Embryonic facial prominence (tissue), 1 donor: Measurements from ENCODE around the gene ZYG11A.
"Not testable (repeated sequence)": the region's sequence is repeated elsewhere in the genome, so short reads cannot be mapped to it uniquely, and the experiment has no call there.

Experiments used
- DNase-seq: peaks from one replicate; pipeline ENCODE4 v3.0.0-alpha.2; 2016; ENCODE audit errors: extremely low spot score

The ZYG11A gene

GRCh38 chr1:52842643-52843310 lies at the start of gene ZYG11A:
Gene ZYG11A (plus strand): TSS chr1:52842760. CDS start chr1:52842884, 124 bp downstream.
- peak; percentile 24 for DNase-seq

DNA sequence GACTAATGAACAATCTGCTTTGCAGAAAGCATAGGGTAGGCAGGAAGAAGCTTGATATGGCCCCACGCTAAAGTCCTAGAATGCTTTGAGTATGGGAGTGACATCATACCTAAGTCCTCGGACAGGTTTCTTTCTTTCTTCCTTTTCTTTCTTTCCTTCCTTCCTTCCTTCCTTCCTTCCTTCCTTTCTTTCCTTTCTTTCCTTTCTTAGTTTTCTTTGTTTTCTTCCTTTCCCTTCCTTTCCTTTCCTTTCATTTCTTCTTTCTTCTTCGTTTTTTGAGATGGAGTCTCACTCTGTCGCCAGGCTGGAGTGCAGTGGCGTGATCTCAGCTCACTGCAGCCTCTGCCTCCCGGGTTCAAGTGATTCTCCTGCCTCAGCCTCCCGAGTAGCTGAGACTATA lies 48.8 kb upstream of the ZYG11A start:
- DNase-seq = not testable (repeated sequence)

GRCh38 chr1:52795464-52795863 lies 47.1 kb upstream of the ZYG11A start:
- DNase-seq = no peak

GRCh38 chr1:52798331-52798730 lies 44.2 kb upstream of the ZYG11A start:
- no peak for DNase-seq

GRCh38 chr1:52801011-52801410 lies 41.5 kb upstream of the ZYG11A start:
- DNase-seq = no peak

DNA sequence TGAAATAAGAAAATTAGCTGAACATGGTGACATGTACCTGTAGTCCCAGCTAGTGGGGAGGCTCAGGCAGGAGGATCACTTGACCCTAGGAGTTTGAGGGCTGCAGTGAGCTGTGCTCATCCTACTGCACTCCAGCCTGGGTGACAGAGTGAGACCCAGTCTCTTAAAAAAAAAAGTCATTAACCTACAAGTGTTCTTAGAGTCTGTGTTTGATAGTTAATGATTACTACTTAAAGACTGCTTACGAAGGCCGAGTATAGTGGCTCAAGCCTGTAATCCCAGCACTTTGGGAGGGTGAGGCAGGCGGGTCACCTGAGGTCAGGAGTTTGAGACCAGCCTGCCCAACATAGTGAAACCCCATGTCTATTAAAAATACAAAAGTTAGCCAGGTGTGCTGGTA lies 38.5 kb upstream of the ZYG11A start:
- not testable (repeated sequence) for DNase-seq

DNA sequence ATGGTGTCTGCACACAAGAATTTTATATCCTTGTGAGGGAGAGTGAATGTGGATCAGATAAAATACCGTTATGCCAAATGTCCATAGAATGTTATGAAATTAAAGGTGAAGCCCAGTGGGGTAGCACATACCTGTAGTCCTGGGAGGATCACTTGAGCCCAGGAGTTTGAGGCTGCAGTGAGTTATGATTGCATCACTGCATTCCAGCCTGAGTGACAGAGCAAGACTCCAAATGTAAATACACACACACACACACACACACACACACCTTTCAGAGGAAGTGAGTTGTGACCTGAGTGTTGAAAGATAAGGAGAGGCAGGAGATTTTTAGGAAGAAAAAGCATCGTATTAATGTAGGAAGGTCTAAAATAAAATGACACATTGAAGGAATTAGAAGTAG lies 28.1 kb upstream of the ZYG11A start:
- DNase-seq = no peak

GRCh38 chr1:52820830-52821229 lies 21.7 kb upstream of the ZYG11A start:
- DNase-seq = not testable (repeated sequence)

GRCh38 chr1:52825868-52826267 lies 16.7 kb upstream of the ZYG11A start:
- DNase-seq = no peak

DNA sequence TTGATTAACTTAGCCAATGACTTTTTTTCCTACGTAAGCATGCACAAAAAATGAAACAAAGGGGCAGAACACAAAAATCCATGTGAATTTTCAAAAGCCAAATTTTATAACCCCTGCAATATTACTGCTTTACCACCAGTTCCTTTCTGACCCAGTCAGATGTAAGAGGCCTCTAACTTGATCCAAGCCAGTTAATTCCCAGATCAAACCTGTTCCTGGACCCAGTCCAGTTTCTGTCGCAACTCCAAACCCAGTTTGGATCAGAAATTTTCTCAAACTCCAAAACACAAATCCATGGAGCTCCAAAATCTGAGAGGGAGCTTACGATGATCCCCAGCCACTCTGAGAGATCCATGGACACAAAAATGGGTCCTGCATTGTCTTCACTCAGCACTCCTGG lies 7.8 kb upstream of the ZYG11A start:
- no peak for DNase-seq

GRCh38 chr1:52836035-52836434 lies 6.5 kb upstream of the ZYG11A start:
- DNase-seq = no peak

DNA sequence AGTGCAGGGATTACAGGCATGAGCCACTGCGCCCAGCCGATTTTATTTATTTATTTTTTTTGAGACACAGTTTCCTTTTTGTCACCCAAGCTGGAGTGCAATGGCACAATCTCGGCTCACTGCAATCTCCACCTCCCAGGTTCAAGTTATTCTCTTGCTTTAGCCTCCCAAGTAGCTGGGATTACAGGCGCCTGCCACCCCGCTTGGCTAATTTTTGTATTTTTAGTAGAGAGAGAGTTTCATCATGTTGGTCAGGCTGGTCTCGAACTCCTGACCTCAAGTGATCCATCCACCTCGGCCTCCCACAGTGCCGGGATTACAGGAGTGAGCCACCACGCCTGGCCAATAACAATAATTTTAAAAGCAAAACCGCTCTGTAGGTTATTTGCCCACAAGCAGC lies 3.4 kb upstream of the ZYG11A start:
- not testable (repeated sequence) for DNase-seq

- DNase-seq = not testable (repeated sequence)
Measured at GRCh38 chr1:52845119-52845518, 2.6 kb downstream of the ZYG11A start.

GRCh38 chr1:52848423-52848822 lies 5.9 kb downstream of the ZYG11A start:
- DNase-seq = no peak

DNA sequence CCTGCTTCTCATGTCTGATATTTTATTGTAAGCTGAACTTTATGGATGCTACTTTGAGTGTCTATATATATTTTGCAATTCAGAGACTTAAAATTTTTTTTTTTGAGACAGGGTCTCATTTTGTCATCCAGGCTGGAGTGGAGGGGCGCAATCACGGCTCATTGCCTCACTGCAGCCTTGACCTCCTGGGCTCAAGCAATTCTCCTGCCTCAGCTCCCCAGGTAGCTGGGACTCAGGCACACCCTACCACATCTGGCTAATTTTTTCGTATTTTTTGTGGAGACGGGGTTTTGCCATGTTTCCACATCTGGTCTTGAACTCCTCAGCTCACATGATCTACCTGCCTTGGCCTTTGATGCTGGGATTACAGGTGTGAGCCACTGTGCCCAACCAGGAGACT lies 8.4 kb downstream of the ZYG11A start:
- DNase-seq = no peak

- DNase-seq = no peak
Measured at GRCh38 chr1:52852854-52853253, 10.3 kb downstream of the ZYG11A start.

DNA sequence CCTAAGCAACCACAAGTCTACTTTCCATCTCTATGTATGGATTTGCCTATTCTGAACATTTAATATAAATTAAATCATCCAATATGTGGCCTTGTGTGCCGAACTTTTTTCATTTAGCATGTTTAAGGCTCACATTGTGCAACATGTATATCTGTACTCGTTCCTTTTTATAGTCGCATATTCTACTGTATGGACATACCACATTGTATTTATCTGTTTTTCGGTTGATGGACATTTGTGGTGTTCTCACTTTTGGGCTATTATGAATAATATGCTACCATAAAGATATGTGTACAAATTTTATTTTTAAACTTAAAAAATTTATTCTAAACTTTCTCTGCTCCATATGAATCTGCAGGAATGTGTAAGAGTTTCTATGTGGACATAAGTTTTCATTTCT lies 13.0 kb downstream of the ZYG11A start:
- no peak for DNase-seq

GRCh38 chr1:52856026-52856425 lies 13.5 kb downstream of the ZYG11A start:
- no peak for DNase-seq

- no peak for DNase-seq
Measured at GRCh38 chr1:52857443-52857842, 14.9 kb downstream of the ZYG11A start.

DNA sequence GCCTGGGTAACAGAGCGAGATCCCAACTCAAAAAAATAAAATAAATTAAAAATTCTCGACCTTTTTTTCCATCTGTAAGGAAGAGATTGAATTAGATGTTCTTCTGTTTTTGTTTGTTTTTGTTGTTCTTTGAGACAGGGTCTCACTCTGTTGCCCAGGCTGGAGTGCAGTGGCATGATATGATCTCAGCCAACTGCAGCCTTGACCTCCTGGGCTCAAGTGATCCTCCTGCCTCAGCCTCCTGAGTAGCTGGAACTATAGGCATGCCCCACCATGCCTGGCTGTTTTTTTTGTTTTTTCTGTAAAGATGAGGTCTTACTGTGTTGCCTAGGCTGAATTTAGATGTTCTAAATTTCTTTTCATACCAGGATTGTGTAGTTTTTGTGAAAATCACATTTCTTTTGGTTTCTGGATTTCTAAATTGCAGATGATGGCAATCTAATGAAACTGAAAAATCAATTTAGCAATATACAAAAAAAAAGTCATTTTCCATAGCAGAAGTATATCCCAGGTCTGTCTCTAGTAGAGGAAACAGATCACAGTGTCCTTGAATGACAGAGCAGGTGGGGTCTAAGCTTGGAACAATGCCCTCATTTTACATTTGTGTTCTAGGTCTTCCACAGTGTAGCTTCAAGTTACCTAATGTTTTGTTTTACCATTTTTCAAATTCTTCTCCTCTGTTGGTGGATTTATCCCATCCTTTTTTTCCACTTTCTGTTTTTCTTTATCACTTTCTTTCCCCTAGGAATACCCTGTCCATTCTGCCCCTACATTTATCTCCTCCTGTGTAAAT lies 20.3 kb downstream of the ZYG11A start:
- DNase-seq = no peak

DNA sequence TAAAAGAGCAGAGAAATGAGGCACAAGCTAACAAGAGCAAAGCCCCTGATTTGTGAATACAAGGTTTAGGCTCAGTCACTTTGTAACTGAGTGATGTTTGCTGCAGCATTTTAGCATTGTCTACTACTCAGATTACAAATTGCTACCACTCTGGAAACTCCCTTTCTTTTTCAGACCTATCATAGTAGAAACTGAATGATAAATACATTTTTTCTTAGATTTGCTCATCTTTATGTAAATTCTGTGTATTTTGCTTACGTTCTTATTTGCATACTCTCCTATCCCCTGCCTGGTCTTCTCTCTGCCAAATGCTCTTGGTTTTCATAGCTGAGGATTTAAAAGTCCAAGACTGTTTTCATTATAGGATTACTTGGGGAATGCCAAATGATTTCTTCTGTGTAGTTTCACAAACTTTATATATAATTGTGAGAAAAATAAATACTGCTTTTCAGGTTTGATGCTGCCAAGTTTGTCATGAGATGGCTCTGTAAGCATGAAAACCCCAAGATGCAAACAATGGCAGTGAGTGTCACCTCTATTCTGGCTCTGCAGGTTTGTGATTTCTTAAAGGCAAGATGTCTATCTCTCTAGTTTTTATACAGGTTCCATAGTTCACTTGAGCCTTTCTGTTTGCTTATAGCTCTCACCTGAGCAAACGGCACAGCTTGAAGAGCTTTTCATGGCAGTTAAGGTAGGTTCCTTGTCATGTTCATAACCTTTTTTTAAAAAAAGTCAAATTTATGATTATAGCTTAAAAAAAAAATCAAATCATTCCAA lies 24.7 kb downstream of the ZYG11A start:
- DNase-seq = no peak

DNA sequence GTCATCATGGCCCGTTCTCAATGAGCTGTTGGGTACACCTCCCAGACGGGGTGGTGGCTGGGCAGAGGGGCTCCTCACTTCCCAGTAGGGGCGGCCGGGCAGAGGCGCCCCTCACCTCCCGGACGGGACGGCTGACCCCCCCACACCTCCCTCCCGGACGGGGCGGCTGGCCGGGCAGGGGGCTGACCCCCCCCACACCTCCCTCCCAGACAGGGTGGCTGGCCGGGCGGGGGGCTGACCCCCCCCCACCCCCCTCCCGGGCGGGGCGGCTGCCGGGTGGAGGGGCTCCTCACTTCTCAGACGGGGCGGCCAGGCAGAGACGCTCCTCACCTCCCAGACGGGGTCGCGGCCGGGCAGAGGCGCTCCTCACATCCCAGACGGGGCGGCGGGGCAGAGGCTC lies 27.2 kb downstream of the ZYG11A start:
- DNase-seq = not testable (repeated sequence)

DNA sequence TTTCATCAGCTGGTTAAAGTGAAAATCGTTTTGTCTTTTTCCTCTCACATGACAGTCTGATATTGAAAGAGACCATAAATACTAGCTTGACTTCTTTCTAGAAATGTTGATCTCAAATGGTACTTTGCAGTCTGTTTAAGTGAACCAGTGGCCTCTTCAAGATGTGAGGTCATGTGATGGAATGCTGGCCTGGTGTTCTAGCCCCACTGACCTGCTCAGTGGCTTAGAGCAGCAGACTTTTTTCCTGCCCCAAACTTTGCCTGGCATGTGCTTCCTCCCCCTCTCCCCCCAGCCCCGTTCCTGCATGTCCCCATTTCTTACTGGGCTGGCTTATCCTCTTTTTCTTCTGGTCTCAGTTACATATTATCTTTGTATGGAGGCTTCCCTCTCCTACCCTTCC lies 34.3 kb downstream of the ZYG11A start:
- DNase-seq = no peak
